Raji (cell line): ENCODE measurements around the gene FOXI3.

ENCODE experiments used
- POLR2A ChIP-seq: IDR thresholded peaks from 2 replicates; pipeline ENCODE4 v1.6.1; 2011; ENCODE audit warnings: low read depth, low read length, control low read depth; ENCODE audit not compliant: insufficient read depth

Gene FOXI3

GRCh38 chr2:88452565-88452905 is at the start of gene FOXI3:
FOXI3 (minus strand) TSS chr2:88452693; CDS start chr2:88452535, 158 bp downstream.
- TF ChIP-seq POLR2A: no peak

DNA sequence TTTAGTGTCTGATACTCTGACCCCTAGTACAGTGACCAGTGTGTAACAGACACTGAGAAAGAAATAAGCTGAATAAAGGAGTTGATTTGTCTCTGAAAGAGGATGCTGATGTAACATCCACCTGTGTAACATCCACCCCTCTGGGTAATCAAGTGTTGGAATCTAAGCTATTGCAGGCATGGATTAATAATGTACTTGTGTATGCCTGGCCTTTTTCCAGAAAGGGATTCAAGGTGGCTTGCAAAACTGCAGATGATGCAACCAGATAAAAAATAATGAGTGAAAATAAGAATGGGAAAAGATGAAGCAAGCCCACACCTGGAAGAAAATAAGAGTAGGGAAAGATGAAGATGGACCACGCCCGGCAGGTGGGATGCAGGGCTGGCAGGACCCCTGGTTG is 48.2 kb upstream of the FOXI3 start:
- TF ChIP-seq POLR2A: no peak

GRCh38 chr2:88499204-88499603 is 46.7 kb upstream of the FOXI3 start:
- TF ChIP-seq POLR2A: no peak

GRCh38 chr2:88493481-88493880 is 41.0 kb upstream of the FOXI3 start:
- TF ChIP-seq POLR2A: no peak

GRCh38 chr2:88492002-88492401 is 39.5 kb upstream of the FOXI3 start:
- TF ChIP-seq POLR2A: no peak

- TF ChIP-seq POLR2A: no peak
These were observed 36.7 kb upstream of the FOXI3 start for GRCh38 chr2:88489181-88489580.

DNA sequence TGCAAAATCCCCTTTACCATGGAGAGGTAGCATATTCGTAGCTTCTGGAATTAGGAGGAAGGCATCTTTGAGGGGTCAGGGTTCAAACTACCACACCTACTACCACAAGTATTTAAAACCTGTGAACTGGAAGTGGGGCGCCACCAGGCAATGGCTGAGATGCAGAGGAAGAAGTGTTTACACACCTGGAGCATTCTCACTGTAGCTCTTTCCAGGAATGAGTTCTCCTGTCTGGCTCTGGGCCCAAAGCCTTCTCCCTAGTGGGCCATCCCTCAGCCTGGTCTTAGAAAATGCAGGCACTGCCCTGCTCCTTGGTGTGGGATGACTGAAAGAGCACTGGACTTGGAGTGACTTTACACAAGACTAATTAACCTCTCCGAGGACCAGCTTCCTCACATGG is 30.7 kb upstream of the FOXI3 start:
- no peak for TF ChIP-seq POLR2A

DNA sequence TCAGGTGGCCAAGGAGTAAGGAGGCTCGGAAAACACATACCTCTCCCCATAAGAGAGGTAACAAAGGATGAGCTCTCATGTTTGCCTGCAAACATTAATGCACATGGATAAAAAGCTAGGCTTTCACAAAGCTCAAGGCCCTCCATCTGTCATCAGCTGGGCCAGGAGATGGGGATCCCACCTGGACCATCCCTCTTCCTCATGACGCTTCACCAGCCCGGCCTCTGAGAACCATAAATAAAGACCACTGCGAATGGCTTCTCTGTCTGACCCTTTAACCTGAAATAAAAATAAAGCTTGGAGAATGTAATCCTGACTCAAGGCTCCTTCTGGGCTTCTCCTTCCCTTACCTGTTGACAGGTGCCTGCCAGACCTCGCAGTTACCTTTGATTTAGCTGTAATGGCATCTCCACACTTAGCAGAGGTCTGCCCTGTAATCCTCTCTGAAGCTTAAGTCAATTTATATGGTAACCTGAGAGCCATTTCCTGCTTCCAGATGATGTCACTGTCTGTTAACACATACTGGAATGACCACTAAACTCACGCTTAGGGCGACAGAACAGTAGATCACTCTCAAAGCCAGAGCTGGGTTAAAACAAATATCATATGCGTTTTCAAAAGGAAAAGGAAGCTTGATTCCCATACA is 29.3 kb upstream of the FOXI3 start:
- TF ChIP-seq POLR2A: no peak

GRCh38 chr2:88472811-88473210 is 20.3 kb upstream of the FOXI3 start:
- no peak for TF ChIP-seq POLR2A

- no peak for TF ChIP-seq POLR2A
These were observed 18.8 kb upstream of the FOXI3 start for GRCh38 chr2:88471083-88471942.

- no peak for TF ChIP-seq POLR2A
These were observed 17.0 kb upstream of the FOXI3 start for GRCh38 chr2:88469202-88470114.

DNA sequence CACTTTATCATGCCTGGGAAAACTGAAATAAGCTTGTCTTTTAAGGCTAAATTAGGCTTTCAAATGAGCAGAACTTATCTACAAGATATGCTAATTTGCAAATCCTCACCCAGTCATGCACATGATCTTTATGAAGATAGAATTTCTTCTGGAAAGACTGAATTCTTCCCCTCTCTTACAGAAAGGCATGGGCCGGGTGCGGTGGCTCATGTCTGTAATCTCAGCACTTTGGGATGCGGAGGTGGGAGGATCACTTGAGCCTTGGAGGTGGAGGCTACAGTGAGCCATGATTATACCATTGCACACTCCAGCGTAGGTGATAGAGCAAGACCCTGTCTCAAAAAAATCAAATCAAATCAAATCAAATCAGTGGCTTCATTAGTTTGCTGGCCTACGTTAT is 11.7 kb upstream of the FOXI3 start:
- no peak for TF ChIP-seq POLR2A

- TF ChIP-seq POLR2A: no peak
These were observed 6.1 kb upstream of the FOXI3 start for GRCh38 chr2:88458633-88459032.

DNA sequence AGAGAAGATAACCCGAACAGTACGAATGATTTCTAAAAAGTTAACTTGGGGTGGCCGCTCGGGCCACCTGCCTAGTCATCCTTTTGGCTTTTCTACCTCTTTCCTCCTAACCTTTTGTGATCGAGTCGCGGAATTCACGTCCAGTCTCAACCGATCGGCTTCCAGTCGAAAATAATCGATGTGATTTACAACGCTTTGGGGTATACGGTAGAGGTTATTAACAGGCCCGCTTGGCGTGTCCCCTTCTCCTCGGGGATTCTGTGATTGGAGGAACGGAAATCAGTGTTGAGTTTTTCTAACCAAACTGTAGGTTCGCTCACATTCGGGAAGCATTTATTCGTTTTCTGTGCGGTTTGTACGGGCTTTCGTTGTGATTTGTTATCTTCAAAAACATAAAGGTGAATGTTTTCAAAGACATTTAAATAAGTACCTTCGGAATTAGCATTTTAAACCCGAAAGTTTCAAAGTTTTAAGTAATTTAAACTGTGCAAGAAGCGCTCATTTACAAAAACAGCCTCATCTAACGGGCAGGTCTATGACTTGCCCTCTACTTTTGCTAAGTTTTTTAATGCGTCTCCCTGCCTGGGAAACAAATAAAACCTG is 588 bp upstream of the FOXI3 start:
- TF ChIP-seq POLR2A: no peak
